GM18505 (cell line): ENCODE results near the gene SEC63.
"Not testable (repeated sequence)": the region's sequence is repeated elsewhere in the genome, so short reads cannot be mapped to it uniquely, and the experiment has no call there.

Source experiments
- ATAC-seq: cut with Tn5 transposase; IDR thresholded peaks from one replicate; pipeline ENCODE4 v1.9.1; 2021; ENCODE audit not compliant: unreplicated experiment
- POLR2A ChIP-seq: IDR thresholded peaks from 4 replicates; pipeline ENCODE4 v1.6.1; 2011; ENCODE audit warnings: borderline replicate concordance; ENCODE audit not compliant: insufficient read depth, insufficient read length; ENCODE audit errors: extremely low read depth

SEC63 gene

DNA sequence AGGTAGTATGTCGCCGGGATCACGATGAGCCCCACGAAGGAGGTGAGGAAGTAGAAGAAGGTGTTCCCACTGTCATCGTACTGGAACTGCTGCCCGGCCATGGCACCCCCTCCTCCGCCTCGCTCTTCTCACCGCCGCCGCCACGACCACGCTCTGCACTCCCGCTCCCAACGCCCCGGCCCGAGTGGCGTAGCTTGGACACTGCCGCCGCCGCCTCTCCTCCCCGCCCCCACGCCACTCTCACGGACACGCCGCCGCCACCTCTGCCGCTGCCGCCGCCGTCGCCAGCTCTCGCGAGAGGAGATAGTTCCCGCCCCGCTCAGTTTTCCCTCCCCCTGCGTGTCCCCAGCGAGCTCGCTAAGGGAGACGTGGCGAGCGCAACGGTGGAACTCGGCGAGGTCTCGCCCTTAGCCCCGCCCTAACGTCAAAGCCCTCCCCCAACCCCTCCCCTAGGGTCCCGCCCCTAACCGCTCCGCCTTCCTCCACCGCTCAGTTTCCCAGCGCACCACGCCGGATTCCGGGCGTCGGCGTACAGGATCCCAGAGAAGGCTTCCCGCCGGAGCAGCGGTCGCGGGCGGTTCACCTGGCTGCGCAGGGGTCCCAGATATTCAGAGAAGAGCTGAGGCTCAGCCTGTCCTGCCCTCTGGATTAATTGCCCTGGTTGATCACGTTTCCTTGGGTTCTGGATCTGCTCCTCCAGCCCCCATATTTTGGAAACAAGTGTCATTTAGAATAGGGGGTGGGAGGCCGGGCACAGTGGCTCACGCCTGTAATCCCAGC, at the start of gene SEC63:
Gene SEC63 (minus strand): TSS at position 300 of the 780 bp plus-strand sequence. CDS start 199 bp downstream, at position 101.
- peak; percentile 91 for ATAC-seq
- TF ChIP-seq POLR2A, result peak; percentile 83

DNA sequence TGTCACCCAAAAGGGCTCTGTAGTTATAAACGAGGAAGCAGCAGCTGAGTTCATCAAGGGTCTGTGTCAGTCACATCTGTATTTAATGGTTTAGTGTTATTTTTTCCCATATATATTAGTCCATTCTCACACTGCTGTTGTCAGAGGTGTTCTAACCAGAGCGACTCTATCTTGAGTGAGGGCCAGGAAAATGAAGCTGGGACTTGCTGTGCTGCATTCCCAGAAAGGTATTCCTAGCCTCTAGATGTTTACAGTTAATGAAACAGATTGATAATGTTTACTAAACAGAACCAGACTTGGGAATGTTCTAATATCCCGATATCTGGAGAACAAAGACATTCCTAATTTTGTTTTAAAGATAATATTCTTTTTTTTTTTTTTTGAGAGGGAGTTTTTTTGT, 48.0 kb upstream of the SEC63 start:
- no peak for TF ChIP-seq POLR2A
- ATAC-seq, result no peak

- ATAC-seq, result no peak
- no peak for TF ChIP-seq POLR2A
These were observed 46.9 kb upstream of the SEC63 start for GRCh38 chr6:108004861-108005260.

DNA sequence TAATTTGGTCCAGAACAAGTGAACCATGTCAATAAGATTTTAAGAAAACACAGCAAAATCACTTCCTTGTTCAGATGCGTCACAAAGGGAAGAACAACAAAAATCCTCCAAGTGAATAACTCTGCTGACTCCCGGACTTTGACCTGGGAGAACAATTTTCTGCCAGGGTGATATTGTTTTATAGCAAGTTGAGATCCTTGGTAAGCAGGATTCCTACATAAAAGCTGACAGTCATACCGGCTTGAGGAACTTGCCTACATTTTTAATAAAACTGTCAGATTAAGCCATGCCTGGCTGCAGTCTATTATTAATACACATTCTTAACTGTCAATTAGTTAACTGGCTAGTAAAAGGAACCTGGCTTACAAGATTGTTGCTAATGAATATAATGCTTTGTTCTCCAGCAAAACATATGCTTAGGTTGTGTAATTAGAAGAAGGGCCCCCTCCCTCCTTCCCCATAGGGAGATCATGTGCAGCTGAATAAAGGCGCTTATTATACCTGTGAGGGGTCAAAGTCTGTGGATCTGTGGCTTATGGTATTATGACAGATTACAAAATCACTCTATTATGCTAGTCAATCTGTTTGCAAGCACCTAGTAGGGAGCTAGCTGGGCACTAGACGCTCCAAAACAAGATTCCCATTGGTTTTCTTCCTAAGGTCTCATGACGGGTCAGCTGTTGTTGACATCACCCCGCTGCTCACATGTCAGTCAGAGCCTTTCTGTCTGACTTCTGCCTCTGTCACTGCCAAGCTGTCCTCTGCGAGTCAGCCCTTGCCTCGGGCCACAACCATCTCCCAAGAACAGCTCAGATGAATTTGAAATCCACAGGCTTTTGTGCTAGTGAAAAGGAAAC, 44.6 kb upstream of the SEC63 start:
- ATAC-seq, result no peak
- no peak for TF ChIP-seq POLR2A

- no peak for ATAC-seq
- no peak for TF ChIP-seq POLR2A
These were observed 43.8 kb upstream of the SEC63 start for GRCh38 chr6:108001696-108002231.

GRCh38 chr6:108000259-108000658, 42.3 kb upstream of the SEC63 start:
- not testable (repeated sequence) for ATAC-seq

- TF ChIP-seq POLR2A, result no peak
- no peak for ATAC-seq
These were observed 41.3 kb upstream of the SEC63 start for GRCh38 chr6:107999341-107999740.

GRCh38 chr6:107991772-107992550, 34.0 kb upstream of the SEC63 start:
- no peak for TF ChIP-seq POLR2A
- no peak for ATAC-seq

DNA sequence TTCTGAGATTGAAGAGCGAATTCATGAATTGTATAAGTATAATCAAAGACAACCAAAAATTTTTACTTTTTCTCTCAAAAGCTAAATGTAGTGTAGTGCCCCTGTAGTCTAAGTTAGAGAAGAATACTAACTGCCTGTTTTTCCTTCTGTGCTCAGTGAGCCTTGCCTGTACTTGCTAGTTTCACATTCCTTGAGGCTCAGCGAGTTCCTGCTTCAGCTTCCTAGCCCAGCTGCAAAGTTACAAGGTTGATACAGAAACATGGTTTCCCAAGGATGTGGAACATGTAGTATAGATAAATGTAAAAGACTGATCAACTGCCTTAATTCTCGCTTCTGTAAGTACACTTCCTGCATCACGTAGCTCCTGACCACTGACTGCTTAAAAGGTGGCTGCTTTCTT, 33.1 kb upstream of the SEC63 start:
- no peak for ATAC-seq
- no peak for TF ChIP-seq POLR2A

- not testable (repeated sequence) for ATAC-seq
These were observed 32.6 kb upstream of the SEC63 start for GRCh38 chr6:107990587-107990986.

- no peak for ATAC-seq
- no peak for TF ChIP-seq POLR2A
These were observed 31.4 kb upstream of the SEC63 start for GRCh38 chr6:107989166-107990094.

DNA sequence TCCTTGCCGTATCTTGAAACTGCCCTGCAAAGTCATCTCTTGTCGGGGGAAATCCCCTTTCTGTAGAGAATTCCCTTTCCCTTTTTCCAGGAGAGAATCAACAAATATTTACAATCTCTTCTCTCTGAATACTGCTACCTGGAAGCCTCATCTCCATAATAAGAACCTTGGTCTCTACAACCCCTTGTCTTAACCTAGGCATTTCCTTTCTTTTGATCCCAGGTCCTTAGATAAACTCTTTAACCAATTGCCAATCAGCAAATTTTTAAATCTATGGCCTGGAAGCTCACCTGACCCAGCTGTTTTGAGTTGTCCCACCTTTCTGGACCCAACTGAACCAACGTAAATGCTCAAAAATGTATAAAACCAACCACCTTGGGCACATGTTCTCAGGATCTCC, 30.6 kb upstream of the SEC63 start:
- no peak for ATAC-seq
- no peak for TF ChIP-seq POLR2A
